GM18517 (cell line): ENCODE measurements around the gene PTPRM.

Source experiments
- ATAC-seq: cut with Tn5 transposase; IDR thresholded peaks from one replicate; pipeline ENCODE4 v1.9.1; 2021; ENCODE audit warnings: mild to moderate bottlenecking, moderate library complexity; ENCODE audit not compliant: unreplicated experiment

The PTPRM gene

DNA sequence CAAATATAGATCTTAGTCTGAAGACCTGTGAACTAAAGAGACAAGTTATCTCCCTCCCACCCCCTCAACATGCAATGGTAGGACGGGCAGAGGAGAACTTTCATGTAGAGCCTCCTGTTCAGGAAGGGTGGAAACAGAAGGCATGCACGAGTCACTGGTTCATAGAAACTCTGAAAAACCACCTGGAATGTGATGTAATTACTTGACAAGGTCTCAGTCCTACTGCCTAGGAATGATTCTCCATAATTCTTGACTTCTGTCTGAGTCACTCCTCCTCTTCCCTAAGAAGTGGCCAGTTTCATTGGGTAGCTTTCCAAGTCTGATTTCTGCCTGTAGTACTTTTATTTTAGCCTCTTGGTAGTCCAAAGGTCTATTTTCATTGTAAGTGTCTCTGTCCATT, 277.3 kb downstream of the PTPRM start:
- ATAC-seq: no peak

DNA sequence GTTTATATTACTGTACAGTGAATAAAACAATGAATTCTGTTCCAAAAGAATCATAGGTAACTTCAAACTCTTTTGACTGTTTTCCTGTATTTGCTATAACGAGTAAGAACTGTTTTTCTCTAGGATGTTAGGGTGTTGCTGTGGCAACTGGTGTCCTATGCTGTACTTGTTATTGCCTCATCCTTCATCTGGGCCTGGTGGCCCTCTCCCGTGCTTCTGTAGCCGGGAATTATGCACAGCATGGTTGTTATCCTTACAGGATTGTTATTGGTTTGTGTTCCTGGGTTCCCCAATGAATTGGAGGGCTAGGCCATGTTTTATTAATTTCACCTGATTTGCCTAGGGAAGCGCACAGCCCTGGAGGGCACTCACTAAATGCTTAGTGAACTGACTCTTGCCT, 279.2 kb downstream of the PTPRM start:
- ATAC-seq: no peak

DNA sequence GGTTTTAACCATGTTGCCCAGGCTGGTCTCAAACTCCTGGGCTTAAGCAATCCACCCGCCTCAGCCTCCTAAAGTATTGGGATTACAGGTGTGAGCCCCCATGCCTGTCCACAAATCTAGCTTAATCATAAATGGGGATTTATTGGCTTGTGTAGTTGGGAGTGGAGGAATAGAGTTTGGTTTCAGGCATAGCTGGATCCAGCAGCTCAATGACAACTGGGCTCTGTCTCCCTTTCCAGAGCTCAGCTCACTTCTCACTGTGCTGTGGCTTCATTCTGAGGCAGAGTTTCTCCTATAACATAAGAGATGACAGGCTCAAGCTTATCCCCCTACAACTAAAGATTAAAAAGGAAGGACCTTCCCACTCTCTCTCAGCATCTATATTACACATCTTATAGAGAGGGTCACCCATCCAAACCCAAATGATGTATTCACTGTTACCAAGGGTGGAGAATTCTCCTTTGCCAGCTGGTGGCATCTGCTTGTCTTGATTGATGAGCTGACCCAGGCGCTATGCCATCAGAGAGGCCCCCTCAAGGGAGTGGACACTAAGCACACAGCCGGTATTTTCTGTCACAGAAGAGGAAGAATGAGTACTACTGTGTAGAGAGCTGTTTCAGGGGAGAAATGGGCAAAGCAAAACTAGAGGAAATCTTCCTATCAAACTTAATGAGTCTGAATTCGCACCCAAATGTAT, 280.4 kb downstream of the PTPRM start:
- no peak for ATAC-seq

DNA sequence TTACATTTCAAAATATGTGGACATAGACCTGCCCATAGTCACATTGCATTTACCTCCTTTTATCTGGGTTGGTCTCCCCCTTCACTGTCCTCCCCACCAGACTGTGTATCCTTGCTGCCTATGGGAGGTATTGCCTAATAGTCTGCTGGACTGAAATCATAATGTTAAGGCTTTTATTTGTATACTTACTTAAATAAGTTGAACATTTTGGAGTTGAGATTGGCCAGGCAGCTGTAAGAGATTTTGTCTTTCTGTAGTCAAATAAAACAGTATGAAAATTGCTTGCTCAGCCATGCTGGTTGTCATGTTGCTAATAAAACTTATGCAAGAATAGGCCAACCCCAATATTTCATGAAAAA, 280.9 kb downstream of the PTPRM start:
- no peak for ATAC-seq

DNA sequence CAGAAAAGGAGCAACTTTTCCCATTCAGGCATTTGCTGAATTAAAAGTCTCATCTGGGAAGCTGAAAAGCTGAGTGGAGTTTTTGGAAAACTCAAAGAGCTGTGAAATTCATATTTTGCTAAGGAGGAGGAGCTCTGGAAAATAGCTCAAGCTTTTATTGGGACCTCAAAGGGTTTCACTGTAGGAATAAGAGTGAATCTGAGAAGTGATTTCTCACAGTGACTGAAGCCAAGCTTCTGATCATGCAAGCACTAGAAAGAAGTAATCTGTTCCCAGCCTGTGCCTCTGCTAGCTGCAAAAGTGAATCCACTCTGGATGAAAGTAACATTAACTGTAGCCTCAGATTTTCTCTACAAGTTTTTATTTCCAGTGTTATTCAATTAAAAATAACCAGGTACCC, 283.3 kb downstream of the PTPRM start:
- no peak for ATAC-seq

DNA sequence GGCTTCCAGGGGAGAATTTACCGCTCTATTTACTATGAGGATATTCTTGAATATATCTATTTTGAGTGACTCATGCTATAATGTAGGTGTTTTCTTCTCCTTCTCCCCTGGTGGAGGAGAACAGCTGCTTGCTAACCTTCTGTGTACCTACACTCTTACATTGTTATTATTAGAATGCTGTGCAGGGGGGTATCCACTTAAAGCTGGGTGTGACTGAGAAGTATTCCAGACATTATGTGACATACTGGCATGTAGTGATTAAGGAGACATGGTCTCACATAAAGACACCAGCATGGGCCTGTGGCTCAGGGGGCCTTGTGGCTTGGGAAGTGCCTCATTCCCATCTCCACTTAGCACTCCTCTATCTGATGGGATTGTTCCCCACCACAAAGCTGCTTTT, 287.9 kb downstream of the PTPRM start:
- ATAC-seq: no peak

DNA sequence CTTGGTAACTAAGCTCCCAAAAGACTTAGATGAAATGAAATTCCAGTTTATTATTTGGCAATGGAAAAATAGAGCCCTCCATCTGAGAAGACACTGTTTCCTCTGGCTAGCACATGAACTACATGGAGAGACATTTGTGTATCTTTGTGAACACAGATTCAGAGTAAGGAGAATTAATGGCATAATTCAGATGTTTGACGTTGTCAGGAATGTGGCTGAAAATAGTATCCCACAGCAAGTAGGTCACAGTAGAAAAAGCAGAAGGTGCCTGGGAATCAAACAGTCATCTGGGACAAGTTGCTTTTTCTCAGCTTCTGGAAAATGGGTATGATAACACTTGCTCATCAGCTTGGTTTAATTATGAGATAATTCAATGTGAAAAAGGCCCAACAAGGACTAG, 288.6 kb downstream of the PTPRM start:
- ATAC-seq: no peak

DNA sequence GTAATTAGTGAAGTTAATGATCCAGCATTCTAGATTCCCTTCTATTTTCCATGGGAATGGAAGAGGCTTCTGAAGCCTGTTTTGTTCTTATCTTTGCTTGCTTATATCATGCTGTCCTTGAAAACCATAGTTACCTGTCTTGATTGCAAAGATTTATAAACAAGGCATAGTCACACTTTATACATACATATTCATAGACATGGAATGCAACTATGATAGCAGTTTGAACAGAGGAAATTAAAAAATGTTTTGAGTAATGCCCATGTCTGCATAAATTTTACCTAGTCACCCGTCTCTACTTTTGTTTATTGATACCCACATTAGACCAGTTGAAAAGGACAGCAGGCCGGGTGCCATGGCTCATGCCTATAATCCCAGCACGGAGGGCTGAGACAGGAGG, 289.0 kb downstream of the PTPRM start:
- ATAC-seq: no peak

DNA sequence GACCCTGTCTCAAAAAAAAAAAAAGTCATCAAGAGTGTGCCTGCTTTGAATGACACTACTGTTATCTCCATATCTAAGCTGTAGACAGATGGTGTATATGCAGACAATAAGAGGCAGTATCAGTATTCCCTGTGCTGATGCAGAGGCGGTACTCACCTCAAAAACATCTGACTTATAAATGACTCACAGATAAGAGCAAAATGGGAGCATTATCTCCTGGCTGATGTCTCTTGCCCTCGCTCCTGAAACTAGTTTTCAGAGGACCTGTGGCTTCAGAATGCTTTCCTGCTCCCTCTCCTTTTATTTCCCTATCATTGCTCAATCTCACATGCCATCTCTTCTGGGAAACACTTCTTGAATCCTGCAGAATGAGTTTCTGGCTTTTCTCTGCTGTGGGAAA, 289.6 kb downstream of the PTPRM start:
- no peak for ATAC-seq

DNA sequence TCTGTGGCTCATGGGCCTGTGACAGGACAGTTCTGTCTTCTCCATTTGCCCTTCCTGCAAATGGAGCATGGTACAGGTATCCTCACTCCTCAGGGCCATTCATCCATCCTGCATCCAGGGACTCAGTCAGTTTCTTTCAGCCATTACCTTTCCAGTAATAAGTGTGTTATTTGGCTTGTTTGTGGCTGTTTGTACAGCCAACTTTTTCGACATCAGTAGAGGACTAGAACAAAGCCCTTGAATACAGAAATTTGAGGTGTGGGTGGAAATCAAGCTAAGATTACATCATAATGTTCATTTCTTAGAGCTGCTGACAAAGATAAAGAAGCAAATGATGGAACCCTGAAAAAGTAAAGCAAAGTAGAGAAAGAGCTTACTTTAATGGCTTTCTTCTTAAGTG, 290.4 kb downstream of the PTPRM start:
- ATAC-seq: no peak

DNA sequence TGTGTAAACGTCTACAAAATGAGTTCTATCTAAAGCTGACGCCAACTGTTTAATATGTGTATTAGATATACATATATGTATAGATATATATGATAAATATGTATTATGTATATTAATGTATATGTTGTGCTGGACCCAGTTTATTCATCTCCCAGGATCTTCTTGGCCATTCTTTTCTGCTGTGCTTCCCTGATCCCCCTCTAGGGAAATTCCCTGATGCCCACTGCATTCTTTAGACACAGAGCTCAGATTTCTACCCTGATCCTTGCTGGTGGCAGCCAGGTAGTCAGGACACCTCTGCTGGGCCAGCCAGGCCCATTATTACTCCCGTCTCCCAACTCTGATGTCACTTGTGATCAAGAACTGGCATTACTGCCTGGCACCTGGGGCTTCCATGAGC, 292.0 kb downstream of the PTPRM start:
- ATAC-seq: no peak

DNA sequence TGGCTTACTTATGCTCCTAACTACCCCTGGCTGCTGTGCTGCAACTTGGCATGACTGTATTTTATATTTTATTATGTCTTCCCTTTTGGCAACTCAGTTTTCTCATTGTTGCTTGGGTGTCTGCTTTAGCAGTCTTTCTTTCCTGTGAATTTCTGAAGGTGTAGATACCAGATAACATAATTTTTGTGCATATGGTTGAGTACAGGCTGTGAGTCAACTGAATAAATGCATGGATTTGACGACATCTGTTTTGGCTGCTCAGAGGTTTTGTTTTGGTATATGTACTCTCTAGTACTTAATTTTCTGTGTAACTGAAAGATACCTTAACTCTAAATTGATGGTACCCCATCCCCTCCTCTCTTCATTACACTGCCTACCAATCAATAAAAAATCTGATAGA, 303.1 kb downstream of the PTPRM start:
- no peak for ATAC-seq

DNA sequence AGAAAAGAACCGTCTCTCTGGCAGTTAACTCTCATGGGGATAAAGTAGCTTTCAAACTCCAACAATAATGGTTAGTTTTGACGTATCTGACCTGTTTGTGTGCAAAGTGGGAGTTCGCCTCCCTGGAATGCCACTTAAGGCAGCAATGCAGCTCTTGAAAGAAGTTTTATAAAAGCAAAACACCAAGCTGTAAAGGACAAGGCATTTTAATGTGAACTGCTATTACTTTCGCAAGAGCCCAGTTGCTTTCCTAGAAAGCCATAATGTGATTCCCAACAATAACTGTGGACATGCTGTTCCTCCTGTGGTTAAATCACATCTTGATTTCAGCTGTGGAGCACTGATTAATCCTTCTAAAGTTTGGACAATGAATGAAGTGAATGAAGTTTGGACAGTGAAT, 303.7 kb downstream of the PTPRM start:
- ATAC-seq: no peak

DNA sequence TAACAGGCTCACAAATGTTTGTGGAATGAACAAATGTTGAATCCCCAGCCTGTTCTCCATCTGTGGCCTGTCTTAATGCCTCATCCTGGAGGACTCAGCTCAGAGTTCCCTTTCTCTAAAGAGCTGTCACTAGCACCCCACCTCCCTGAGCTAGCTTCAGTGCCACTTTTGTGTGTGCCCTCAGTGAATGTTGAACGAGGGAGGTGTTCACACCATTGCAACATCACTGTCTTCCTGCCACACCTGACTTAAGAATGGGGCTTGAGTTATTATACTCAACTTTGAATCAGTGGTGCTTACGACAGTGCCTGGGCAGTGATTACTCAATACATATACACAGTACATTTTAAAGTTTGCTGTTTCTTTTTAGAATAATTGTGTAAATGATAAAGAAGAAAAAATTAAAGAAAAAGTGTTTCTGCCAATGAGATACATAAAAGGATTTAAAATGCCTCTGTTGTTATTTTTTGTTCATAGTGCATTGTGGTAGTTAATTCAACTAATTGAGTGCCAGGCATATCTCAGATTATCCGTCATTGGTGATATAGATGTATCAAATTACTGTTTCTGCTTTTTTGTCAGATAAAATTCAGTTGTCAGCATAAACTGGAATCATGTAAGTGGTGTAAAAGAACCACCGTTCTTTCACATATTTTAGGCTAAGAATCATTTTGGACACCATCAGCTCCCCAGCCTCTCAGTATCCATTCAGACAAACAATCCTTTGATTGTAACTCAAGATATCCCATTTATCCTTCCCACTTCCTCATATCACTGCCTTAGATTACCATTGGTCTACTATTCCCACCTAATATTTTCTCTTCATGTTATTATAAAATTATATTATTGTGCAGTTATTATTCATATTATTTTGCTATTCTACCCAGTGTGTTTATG, 304.7 kb downstream of the PTPRM start:
- no peak for ATAC-seq

DNA sequence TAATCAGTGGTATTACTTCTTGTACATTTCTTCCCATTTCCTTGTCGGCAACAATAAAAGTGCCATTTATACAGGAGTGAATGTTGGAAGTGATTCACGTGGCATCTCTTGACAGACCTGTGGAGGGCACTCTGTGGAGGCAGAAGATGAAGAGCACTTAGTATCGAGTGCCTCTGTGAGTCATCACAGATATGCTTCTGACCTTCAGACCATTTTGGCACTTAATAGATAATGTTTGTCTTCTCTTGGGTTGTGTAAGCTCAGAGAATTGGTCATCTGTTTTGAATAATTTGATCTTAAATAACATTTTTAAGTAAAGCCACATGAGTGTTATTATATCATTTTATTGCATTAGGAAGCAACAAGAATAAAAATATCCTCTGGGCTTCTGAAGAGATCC, 305.5 kb downstream of the PTPRM start:
- no peak for ATAC-seq

DNA sequence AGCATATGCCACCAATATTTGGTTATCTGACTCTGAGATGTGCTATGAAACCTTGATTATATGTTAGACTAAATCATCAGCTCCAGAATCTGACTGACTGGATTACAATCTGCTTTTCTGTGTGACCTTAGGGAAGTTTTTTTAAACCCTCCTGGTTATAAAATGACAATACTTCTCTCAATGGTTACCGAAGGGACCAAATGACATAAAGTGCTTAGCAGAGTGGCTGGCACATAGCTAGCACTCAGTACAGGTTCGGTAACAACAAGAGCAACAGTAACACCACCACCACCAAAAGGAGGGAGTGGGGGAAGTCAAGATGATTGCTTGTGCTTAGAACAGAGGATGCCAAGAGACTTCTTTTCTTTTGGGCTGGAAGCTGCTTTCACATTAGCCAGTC, 306.2 kb downstream of the PTPRM start:
- no peak for ATAC-seq

DNA sequence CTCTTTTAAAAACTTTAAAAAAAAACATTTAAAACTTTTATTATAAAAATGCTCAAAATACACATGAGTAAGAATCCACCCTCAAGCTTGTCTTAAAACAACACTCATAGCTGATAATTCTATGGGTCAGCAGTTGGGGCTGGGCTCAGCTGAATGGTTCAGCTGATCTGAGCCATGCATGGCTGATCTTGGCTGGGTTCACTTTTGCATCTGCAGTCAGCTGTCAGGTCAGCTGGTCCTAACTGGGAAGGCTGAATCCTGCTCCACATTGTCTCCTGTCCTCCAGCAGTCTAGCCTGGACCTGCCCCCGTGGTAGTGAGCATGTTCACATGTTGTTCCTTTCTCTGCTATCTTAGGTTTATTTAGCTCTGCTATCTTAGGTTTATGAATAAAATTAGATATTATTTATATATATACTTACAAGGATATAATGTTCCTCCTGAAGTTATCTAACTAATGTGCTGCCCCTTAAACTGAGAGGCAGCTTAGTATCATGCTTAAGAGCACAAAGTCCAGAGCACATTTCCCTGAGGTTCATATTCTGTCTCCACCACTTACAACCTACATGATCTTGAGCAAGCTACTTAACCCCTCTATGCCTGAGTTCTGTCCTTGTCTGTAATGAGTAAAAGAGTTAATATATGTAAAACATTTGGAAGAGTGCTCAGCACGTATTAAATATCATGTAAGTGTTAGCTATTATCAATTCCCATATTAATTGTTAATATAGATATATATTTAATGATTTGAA, 309.4 kb downstream of the PTPRM start:
- ATAC-seq: no peak

DNA sequence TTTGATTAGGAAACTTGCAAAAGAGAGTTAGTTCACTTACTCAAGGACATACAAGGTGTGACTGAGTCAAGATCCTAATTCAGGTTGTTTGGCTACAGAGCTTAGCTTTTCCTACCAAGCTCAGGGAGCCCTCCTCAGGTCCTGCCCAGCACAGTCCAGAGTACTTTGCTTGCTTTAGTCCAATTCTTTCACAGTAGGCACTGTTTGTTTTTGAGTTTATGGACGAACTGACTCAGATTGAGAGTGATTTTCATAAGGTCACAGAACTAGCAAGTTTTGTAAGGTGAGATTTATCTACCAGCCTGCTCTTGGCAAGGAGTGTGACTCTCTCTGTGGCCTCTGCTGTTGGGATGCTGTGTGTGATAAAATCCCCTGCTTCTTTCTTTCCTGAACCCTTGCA, 310.5 kb downstream of the PTPRM start:
- no peak for ATAC-seq

DNA sequence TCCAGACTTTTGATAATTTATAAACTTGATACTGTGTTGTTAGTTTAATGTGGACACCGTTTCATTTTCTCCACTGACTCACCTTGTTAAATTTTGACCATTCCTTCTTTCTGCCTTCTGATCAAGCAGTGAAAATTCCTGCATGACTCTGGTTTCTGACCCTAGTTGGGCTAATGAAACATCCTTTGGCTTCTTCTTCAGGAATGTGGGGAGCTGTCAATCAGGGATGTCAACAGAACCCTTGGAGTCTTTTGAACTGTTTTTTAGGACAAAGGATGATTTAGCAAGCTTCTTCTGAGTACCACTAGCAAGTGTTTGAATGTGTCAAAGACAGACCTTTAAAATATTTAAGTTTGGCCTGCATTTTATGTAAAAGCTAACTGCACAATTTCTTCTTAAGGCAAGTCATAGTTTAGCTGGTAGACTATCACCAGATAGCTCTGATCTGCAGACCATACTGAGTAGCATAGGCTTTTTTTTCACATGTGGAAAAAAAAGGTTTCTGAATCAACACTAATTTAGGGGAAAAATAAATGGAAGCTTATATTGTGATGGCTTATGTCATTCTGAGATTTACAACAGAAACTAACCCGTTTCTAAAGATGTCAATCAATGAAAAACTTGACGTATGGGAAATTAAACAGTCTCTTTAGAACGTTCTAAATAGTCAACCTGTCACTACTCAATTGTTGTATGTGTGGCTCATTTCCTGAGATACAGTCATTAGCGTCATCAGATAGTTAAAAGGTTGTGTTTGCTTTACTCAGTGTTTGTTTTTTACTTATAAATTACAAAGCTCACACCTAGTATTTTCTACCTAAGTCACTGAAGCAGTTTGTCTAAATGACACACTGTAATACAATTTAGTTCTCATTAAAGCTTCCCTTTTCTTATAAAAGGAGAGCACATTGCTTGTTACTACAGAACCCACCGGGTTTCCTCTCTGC, 311.4 kb downstream of the PTPRM start:
- ATAC-seq: no peak

DNA sequence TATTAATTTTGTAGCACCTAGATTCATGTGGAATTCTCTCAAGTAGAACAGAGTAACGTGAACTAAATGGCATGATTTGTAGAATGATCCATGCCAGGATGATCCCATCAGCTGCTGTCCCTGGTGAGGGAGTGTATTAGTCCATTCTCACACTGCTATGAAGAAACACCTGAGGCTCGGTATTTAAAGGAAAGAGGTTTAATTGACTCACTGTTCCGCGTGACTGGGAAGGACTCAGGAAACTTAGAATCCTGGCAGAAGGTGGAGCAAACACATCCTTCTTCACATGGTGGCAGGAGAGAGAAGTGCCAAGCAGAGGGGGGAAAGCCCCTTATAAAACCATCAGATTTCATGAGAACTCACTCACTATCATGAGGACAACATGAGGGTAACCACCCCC, 312.6 kb downstream of the PTPRM start:
- ATAC-seq: no peak

DNA sequence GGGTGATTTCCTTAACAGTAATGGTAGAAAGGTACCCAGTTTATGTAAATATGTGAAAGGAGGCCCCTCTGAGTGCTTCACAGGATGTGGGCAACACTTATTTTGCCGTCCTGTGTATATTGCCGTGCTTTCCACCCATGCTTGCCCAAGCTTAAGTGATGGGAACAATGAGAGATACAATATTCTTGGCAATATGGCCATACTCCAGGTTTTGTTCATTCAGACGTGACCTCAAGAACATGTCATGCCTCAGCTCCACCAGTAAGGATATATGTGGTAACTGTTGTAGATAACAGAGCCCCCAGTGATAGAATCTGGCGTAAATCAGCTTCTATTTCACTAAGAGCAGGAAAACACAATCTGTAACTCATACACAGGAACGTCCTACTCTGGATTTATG, 318.7 kb downstream of the PTPRM start:
- no peak for ATAC-seq
